HepG2 (cell line): ENCODE measurements around the gene RSAD1. TPM values are rescaled to one million over a fixed set of nuclear protein-coding genes. Genes with fewer than 3 reads are reported as not detected.
A peak's percentile ranks its signal among the peaks of the same experiment; 100 is the strongest.

Experiments
- CHD4 ChIP-seq: fragments of 200-600 bp; sonication (generic); IDR thresholded peaks from 2 replicates; pipeline ENCODE4 v1.7.0; 2017; ENCODE audit warnings: mild to moderate bottlenecking, low read length, borderline replicate concordance
- ETS1 ChIP-seq: sonication (generic); formaldehyde crosslinking; IDR thresholded peaks from 2 replicates; pipeline ENCODE4 v1.4.0; 2020; ENCODE audit warnings: missing genetic modification reagents
- GABPB1 ChIP-seq: IDR thresholded peaks from 2 replicates; pipeline ENCODE4 v1.6.1; 2016; ENCODE audit warnings: mild to moderate bottlenecking, missing genetic modification reagents, moderate library complexity, missing compliant biosample characterization
- HHEX ChIP-seq: IDR thresholded peaks from 2 replicates; pipeline ENCODE4 v1.6.1; 2016; ENCODE audit warnings: control low read depth
- IRF9 ChIP-seq: sonication (generic); formaldehyde crosslinking; IDR thresholded peaks from 2 replicates; pipeline ENCODE4 v1.8.0; 2022; ENCODE audit warnings: missing genetic modification reagents, mild to moderate bottlenecking, borderline replicate concordance
- PAF1 ChIP-seq: IDR thresholded peaks from 2 replicates; pipeline ENCODE4 v1.6.1; 2016; ENCODE audit warnings: missing genetic modification reagents, missing compliant biosample characterization
- SMYD3 ChIP-seq: sonication (generic); formaldehyde crosslinking; IDR thresholded peaks from 2 replicates; pipeline ENCODE4 v1.8.1; 2023; ENCODE audit warnings: mild to moderate bottlenecking, missing genetic modification reagents
- ZC3H4 ChIP-seq: sonication (generic); formaldehyde crosslinking; IDR thresholded peaks from 2 replicates; pipeline ENCODE4 v1.4.0; 2020; ENCODE audit warnings: missing genetic modification reagents, borderline replicate concordance
- ZGPAT ChIP-seq: IDR thresholded peaks from 2 replicates; pipeline ENCODE4 v1.6.1; 2016; ENCODE audit warnings: mild to moderate bottlenecking
- ZMYM2 ChIP-seq: sonication (generic); formaldehyde crosslinking; IDR thresholded peaks from 2 replicates; pipeline ENCODE4 v1.8.0; 2022; ENCODE audit warnings: mild to moderate bottlenecking, missing genetic modification reagents
- ZNF333 ChIP-seq: sonication (generic); formaldehyde crosslinking; IDR thresholded peaks from 2 replicates; pipeline ENCODE4 v1.4.0; 2020; ENCODE audit warnings: mild to moderate bottlenecking, missing genetic modification reagents, borderline replicate concordance
- polyA plus RNA-seq, 8 experiments: library from polyadenylated mRNA; depleted of rRNA in 3 of 8; stranded (reverse) in 7 of 8; unstranded in 1 of 8; fragments of >200 nt; fragmentation: Illumina TruSeq in 4 of 8; extraction: Trizol in 4 of 8; gene quantifications; 2 replicates each; pipeline versions ENCODE4 v1.2.1 to v1.2.3, GENCODE V29; 2011 to 2016; ENCODE audit warnings: low read depth in 4 of 8, missing spikeins in 1 of 8, mixed read lengths in 1 of 8; ENCODE audit not compliant: insufficient read depth in 1 of 8
- total RNA-seq, 5 experiments: library from RNA; depleted of rRNA; stranded (reverse); fragments of >200 nt; fragmentation: Illumina TruSeq; extraction: Trizol; gene quantifications; 2 replicates each; pipeline ENCODE4 v1.2.3, GENCODE V29; 2016; ENCODE audit warnings: low read depth in 1 of 5
- TF ChIP-seq, protein P1 (sequence below): sonication (generic); formaldehyde crosslinking; IDR thresholded peaks from 2 replicates; pipeline ENCODE4 v1.4.0; 2020; ENCODE audit warnings: missing genetic modification reagents, borderline replicate concordance
- TF ChIP-seq, protein P2 (sequence below): sonication (generic); formaldehyde crosslinking; conservative IDR thresholded peaks from 2 replicates; pipeline ENCODE4 v1.5.0; 2020; ENCODE audit warnings: missing genetic modification reagents

The RSAD1 gene
- total and polyA plus RNA-seq, 2 of the 13 experiments (the other 11 are each of a cell fraction or from before 2014, with no cell fraction given), result 22.7 to 27.7 TPM

GRCh38 chr17:50478391-50479381, at the start of gene RSAD1 (continued):
- TF ChIP-seq, protein P1, sequence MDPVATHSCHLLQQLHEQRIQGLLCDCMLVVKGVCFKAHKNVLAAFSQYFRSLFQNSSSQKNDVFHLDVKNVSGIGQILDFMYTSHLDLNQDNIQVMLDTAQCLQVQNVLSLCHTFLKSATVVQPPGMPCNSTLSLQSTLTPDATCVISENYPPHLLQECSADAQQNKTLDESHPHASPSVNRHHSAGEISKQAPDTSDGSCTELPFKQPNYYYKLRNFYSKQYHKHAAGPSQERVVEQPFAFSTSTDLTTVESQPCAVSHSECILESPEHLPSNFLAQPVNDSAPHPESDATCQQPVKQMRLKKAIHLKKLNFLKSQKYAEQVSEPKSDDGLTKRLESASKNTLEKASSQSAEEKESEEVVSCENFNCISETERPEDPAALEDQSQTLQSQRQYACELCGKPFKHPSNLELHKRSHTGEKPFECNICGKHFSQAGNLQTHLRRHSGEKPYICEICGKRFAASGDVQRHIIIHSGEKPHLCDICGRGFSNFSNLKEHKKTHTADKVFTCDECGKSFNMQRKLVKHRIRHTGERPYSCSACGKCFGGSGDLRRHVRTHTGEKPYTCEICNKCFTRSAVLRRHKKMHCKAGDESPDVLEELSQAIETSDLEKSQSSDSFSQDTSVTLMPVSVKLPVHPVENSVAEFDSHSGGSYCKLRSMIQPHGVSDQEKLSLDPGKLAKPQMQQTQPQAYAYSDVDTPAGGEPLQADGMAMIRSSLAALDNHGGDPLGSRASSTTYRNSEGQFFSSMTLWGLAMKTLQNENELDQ (CRISPR knock-in tag), result no peak
- peak; percentile 85; the same call in 1 of the 2 replicates for TF ChIP-seq SMYD3 (CRISPR knock-in tag)
- TF ChIP-seq, protein P2, sequence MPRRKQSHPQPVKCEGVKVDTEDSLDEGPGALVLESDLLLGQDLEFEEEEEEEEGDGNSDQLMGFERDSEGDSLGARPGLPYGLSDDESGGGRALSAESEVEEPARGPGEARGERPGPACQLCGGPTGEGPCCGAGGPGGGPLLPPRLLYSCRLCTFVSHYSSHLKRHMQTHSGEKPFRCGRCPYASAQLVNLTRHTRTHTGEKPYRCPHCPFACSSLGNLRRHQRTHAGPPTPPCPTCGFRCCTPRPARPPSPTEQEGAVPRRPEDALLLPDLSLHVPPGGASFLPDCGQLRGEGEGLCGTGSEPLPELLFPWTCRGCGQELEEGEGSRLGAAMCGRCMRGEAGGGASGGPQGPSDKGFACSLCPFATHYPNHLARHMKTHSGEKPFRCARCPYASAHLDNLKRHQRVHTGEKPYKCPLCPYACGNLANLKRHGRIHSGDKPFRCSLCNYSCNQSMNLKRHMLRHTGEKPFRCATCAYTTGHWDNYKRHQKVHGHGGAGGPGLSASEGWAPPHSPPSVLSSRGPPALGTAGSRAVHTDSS (CRISPR knock-in tag), result peak; percentile 9; the same call in 1 of the 2 replicates
- TF ChIP-seq IRF9, result peak; percentile 93; the same call in 1 of the 2 replicates
- TF ChIP-seq ZMYM2, result 0 out of 2 replicates have a peak, but pooled peaks have one; percentile 18
- TF ChIP-seq ETS1 (CRISPR knock-in tag), result 0 out of 2 replicates have a peak, but pooled peaks have one; percentile 83
- TF ChIP-seq ZNF333, result no peak
- TF ChIP-seq ZC3H4 (CRISPR knock-in tag), result no peak
- TF ChIP-seq PAF1 (CRISPR knock-in tag), result no peak
- TF ChIP-seq CHD4, result peak; percentile 30; the same call in 1 of the 2 replicates
- TF ChIP-seq GABPB1, result peak; percentile 92
- no peak for TF ChIP-seq HHEX (CRISPR knock-in tag)
- TF ChIP-seq ZGPAT, result peak; percentile 92; the same call in 1 of the 2 replicates
